ENCODE data around the gene SRSF2.
"Not testable (repeated sequence)": the region's sequence is repeated elsewhere in the genome, so short reads cannot be mapped to it uniquely, and the experiment has no call there.

Gene SRSF2

GRCh38 chr17:76737082-76737675 is at the start of gene SRSF2:
SRSF2 (minus strand) TSS chr17:76737331; CDS start chr17:76737160, 171 bp downstream.
- DNase-seq (ENCODE audit: low read depth) = peak; percentile 93

GRCh38 chr17:76784926-76785325 is 47.8 kb upstream of the SRSF2 start:
- no peak for DNase-seq (ENCODE audit: low read depth)

- DNase-seq (ENCODE audit: low read depth) = no peak
Measured at GRCh38 chr17:76783146-76783545, 46.0 kb upstream of the SRSF2 start.

GRCh38 chr17:76781056-76781982 is 44.2 kb upstream of the SRSF2 start:
- no peak for DNase-seq (ENCODE audit: low read depth)

- DNase-seq (ENCODE audit: low read depth) = no peak
Measured at GRCh38 chr17:76775021-76775600, 38.0 kb upstream of the SRSF2 start.

GRCh38 chr17:76772842-76773525 is 35.9 kb upstream of the SRSF2 start:
- peak; percentile 75 for DNase-seq (ENCODE audit: low read depth)

GRCh38 chr17:76758570-76758969 is 21.4 kb upstream of the SRSF2 start:
- no peak for DNase-seq (ENCODE audit: low read depth)

GRCh38 chr17:76757256-76757655 is 20.1 kb upstream of the SRSF2 start:
- DNase-seq (ENCODE audit: low read depth) = no peak

- DNase-seq (ENCODE audit: low read depth) = no peak
Measured at GRCh38 chr17:76755285-76755684, 18.2 kb upstream of the SRSF2 start.

GRCh38 chr17:76753061-76753961 is 16.2 kb upstream of the SRSF2 start:
- DNase-seq (ENCODE audit: low read depth) = no peak

- DNase-seq (ENCODE audit: low read depth) = no peak
Measured at GRCh38 chr17:76752006-76752405, 14.9 kb upstream of the SRSF2 start.

GRCh38 chr17:76751416-76751993 is 14.4 kb upstream of the SRSF2 start:
- DNase-seq (ENCODE audit: low read depth) = no peak

- no peak for DNase-seq (ENCODE audit: low read depth)
Measured at GRCh38 chr17:76748657-76749056, 11.5 kb upstream of the SRSF2 start.

GRCh38 chr17:76747716-76748363 is 10.7 kb upstream of the SRSF2 start:
- no peak for DNase-seq (ENCODE audit: low read depth)

- DNase-seq (ENCODE audit: low read depth) = not testable (repeated sequence)
Measured at GRCh38 chr17:76745785-76746184, 8.7 kb upstream of the SRSF2 start.

GRCh38 chr17:76744747-76745146 is 7.6 kb upstream of the SRSF2 start:
- no peak for DNase-seq (ENCODE audit: low read depth)

- DNase-seq (ENCODE audit: low read depth) = no peak
Measured at GRCh38 chr17:76742958-76743357, 5.8 kb upstream of the SRSF2 start.

GRCh38 chr17:76740329-76741118 is 3.4 kb upstream of the SRSF2 start:
- no peak for DNase-seq (ENCODE audit: low read depth)

- not testable (repeated sequence) for DNase-seq (ENCODE audit: low read depth)
Measured at GRCh38 chr17:76739568-76740115, 2.5 kb upstream of the SRSF2 start.
